Transverse colon (tissue), 3 donors: ENCODE results near the gene FAM107A.

Experiments
- CTCF ChIP-seq, 5 experiments: fragments of 200-600 bp in 3 of 5; fragments of 450-650 bp in 2 of 5; sonication (generic) in 3 of 5; IDR thresholded peaks; 1 replicate in 2 of 5; 2 replicates in 3 of 5; pipeline ENCODE4 v1.5.1; 2016 to 2017; ENCODE audit warnings: antibody characterized with exemption in 5 of 5, inconsistent platforms in 3 of 5, mild to moderate bottlenecking in 2 of 5, moderate library complexity in 1 of 5
- POLR2A ChIP-seq: fragments of 450-650 bp; IDR thresholded peaks from one replicate; pipeline ENCODE4 v1.6.1; 2016; ENCODE audit warnings: antibody characterized with exemption, mild to moderate bottlenecking, moderate library complexity

DNA sequence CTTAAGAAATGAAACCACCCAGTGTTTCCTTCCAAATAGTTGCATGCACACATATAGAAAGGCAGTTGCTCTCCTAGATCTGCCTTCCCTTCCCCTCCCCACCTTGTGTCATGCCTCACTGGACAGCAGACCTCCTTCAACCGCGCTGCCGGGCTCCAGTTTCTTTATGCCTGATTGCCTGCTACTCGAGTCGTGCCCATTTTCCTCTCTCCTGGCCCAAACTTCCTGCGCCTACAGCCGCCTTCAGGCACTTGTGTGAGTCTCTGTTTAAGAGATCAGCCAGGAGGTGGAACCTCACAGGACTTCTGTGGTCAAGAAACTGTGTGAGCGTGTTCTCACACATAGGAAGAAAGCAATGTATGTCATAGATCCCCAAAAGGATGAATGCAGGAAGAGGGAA is 8.8 kb upstream of the FAM107A start:
- TF ChIP-seq CTCF (IDR thresholded peaks at IDR 0.05) (no peak), POLR2A (no peak)
